ENCODE data around the gene RBM48. TPM values are rescaled to one million over a fixed set of nuclear protein-coding genes. Genes with fewer than 3 reads are reported as not detected.

RBM48 gene
- total and polyA plus RNA-seq, 2 of the 13 experiments (the other 11 are each of a cell fraction or from before 2014, with no cell fraction given), result 7.2 to 12.2 TPM

- H3K4me3 ChIP-seq (replicated peaks in 1 of 3; ENCODE audit: insufficient read depth in 1 of 3, low read depth in 2 of 3, low read length in 3 of 3), result no peak overlapping the region
- no peaks in the 10 kb centered on the region for H3K79me2 ChIP-seq (ENCODE audit: insufficient read depth, low read length)
- ChIA-PET CTCF (ENCODE audit: low intra/inter-chr PET ratio, low total read pairs) (no interaction called here), POLR2A (no interaction called here)
- no peaks in the 10 kb centered on the region for H3K9me3 ChIP-seq (ENCODE audit: low read length)
- intact Hi-C loops (cut with micrococcal nuclease; ENCODE audit: unreplicated experiment), result no loop called here
- no TSS peak for BruUV-seq (replicated peaks)
- H3K9ac ChIP-seq (ENCODE audit: insufficient read depth, low read depth, low read length), result no peak overlapping the region
- H2AFZ ChIP-seq (ENCODE audit: low read length), result no peak overlapping the region
- ATAC-seq, result no peak
- no peaks in the 10 kb centered on the region for H4K20me1 ChIP-seq (ENCODE audit: insufficient read depth, low read length)
- peaks cover 4 to 14% of the 10 kb centered on the region in 2 experiments; a peak in 4 of 5 replicates for H3K36me3 ChIP-seq (replicated peaks in 1 of 2; ENCODE audit: control insufficient read depth in 1 of 2, insufficient read depth in 2 of 2, low read length in 2 of 2)
- in situ Hi-C loops (cut with HindIII; ENCODE audit: extremely low pct_ligation_motif_present, low pct_unique_long_range_greater_than_20kb), result no loop called here
- no peak for DNase-seq (ENCODE audit: low spot score)
- TF ChIP-seq ASH2L (IDR thresholded peaks at IDR 0.05; ENCODE audit: insufficient read length, low read depth, low read length), result no peak
- no peak for TF ChIP-seq FOXP1 (IDR thresholded peaks at IDR 0.05)
- no peak for TF ChIP-seq FOXP1 (CRISPR knock-in tag; IDR thresholded peaks at IDR 0.05)
- no peak for TF ChIP-seq ATF5 (CRISPR knock-in tag; IDR thresholded peaks at IDR 0.05; ENCODE audit: low read depth)
- TF ChIP-seq ZNF496 (CRISPR knock-in tag; IDR thresholded peaks at IDR 0.05; ENCODE audit: insufficient replicate concordance), result no peak
- TF ChIP-seq ZNF557 (CRISPR knock-in tag; IDR thresholded peaks at IDR 0.05), result no peak
- no peak for TF ChIP-seq ZNF768 (CRISPR knock-in tag; IDR thresholded peaks at IDR 0.05)
- TF ChIP-seq CCAR2 (optimal IDR thresholded peaks at IDR 0.05; ENCODE audit: low read depth, low read length), result no peak
- TF ChIP-seq SKIL (CRISPR knock-in tag; IDR thresholded peaks at IDR 0.05; ENCODE audit: borderline replicate concordance), result no peak
- H3K4me2 ChIP-seq (ENCODE audit: low read depth, low read length), result no peak overlapping the region
- FAIRE-seq, result no peak
- no peaks in the 10 kb centered on the region for H3K27me3 ChIP-seq (ENCODE audit: control insufficient read depth in 1 of 2, insufficient read depth in 2 of 2, low read length in 2 of 2)
- no peaks in the 10 kb centered on the region for H3K4me1 ChIP-seq (ENCODE audit: insufficient read depth, low read length)
- WGBS (ENCODE audit: low lambda C conversion rate), result 93% methylated on average over 2 of the region's 2 CpGs
- H3K27ac ChIP-seq (ENCODE audit: extremely low read length, insufficient read depth, low read length), result no peak overlapping the region
Observed at GRCh38 chr7:92485267-92485892, 43.2 kb upstream of the RBM48 start.
